ENCODE results near the gene POP7.

POP7 gene

DNA sequence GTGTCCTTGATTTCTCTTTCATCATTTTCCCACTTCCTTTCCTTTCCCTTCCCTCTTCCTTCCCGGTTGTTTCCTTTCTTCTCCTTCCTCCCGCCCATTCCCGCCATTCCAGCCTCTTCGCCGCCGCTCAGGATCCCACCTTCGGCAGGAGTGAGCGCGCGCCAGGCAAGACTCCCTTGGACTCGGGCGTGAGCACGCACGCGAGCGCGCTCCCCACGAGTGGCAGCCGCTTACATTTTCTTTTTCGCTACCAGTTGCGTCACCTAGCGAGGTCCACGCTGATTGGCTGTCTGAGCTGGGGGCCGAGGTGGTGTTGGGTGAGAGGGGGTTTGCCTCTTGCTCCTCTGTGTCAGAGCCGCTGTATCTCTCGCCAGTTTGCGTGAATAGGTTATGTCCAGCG lies 39.3 kb downstream of the POP7 start:
- peak; percentile 56 for TF ChIP-seq POLR2A (IDR thresholded peaks at IDR 0.05; ENCODE audit: low read depth, low read length)
- FAIRE-seq = no peak
- DNase-seq (ENCODE audit: insufficient read length, low spot score) = no peak

DNA sequence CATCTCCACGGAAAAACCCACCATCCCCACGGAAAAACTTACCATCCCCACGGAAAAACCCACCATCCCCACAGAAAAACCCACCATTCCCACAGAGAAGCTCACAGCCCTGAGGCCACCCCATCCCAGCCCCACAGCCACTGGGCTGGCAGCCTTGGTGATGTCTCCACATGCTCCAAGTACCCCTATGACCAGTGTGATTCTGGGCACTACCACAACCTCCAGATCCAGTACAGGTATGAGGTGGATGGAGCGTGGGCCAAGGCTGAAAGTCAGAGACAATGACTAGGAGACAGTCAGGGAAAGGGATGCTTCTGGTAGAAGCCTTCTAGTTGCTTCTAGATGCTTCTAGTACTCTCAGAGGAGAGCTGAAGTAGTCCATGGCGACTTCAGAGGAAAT lies 47.1 kb downstream of the POP7 start:
- FAIRE-seq = no peak
- no peak for TF ChIP-seq POLR2A (IDR thresholded peaks at IDR 0.05; ENCODE audit: low read depth, low read length)

DNA sequence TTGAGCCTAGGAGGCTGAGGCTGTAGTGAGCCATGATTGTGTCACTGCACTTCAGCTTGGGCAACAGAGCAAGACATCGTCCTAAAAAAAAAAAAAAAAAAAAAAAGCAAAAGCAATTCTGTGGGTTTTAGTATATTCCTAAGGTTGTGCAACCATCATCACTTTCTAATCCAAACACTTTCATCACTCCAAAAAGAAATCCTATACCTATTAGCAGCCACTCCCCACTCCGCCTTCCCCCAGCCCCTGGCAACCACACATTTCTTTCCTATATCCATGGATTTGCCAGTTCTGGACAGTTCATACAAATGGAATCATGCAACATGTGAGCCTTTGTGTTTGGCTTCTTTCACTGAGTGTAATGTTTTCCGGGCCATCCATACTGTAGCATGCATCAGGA lies 47.8 kb downstream of the POP7 start:
- no peak for DNase-seq (ENCODE audit: insufficient read length, low spot score)
- no peak for FAIRE-seq
- TF ChIP-seq POLR2A (IDR thresholded peaks at IDR 0.05; ENCODE audit: low read depth, low read length) = no peak

More for the DNA sequence above, 47.1 kb downstream of the POP7 start:
- DNase-seq (ENCODE audit: insufficient read length, low spot score) = no peak

All from H54 (cell line).